Measurements from ENCODE around the gene LYRM4.

- TF ChIP-seq REST (IDR thresholded peaks at IDR 0.05; ENCODE audit: insufficient read depth in 1 of 2, low read depth in 2 of 2, low read length in 2 of 2) = no peak
- no peak for TF ChIP-seq TAF1 (IDR thresholded peaks at IDR 0.05; ENCODE audit: borderline replicate concordance, insufficient read depth, low read length)
Observed at GRCh38 chr6:5136851-5137250, 123.9 kb downstream of the LYRM4 start.
